ENCODE data around the gene TBC1D22A. TPM values are rescaled to one million over a fixed set of nuclear protein-coding genes. Genes with fewer than 3 reads are reported as not detected.

Gene TBC1D22A
- total and polyA plus RNA-seq, 2 donors (not counting 3 experiments of a cell fraction or from before 2014, with no cell fraction given) = 26.1 to 32.4 TPM

- Histone ChIP-seq H3K36me3 (ENCODE audit: control insufficient read depth in 2 of 2, extremely low read depth in 1 of 2, insufficient read depth in 2 of 2, low read length in 2 of 2) (peaks cover 0 to 5% of the 10 kb centered on the region in 2 experiments), H3K4me1 (ENCODE audit: control insufficient read depth, extremely low read depth, insufficient read depth, low read length) (no peaks in the 10 kb centered on the region), H3K4me3 (replicated peaks in 1 of 3; ENCODE audit: insufficient read depth in 1 of 3, low read depth in 1 of 3, low read length in 3 of 3) (no peak overlapping the region), H3K9ac (replicated peaks; ENCODE audit: extremely low read depth, insufficient read depth, low read length) (no peak overlapping the region), H4K20me1 (replicated peaks; ENCODE audit: control insufficient read depth, extremely low read depth, insufficient read depth, low read length) (no peaks in the 10 kb centered on the region), H3K4me2 (ENCODE audit: insufficient read depth, low read length) (no peak overlapping the region), H3K27me3 (ENCODE audit: control insufficient read depth in 2 of 2, insufficient read depth in 2 of 2, low read length in 2 of 2) (no peaks in the 10 kb centered on the region), H2AFZ (ENCODE audit: low read depth, low read length) (no peak overlapping the region), H3K9me1 (replicated peaks; ENCODE audit: control insufficient read depth, extremely low read depth, insufficient read depth, low read length) (no peaks in the 10 kb centered on the region), H3K9me3 (replicated peaks; ENCODE audit: control insufficient read depth, insufficient read depth, low read length) (no peaks in the 10 kb centered on the region), H3K27ac (ENCODE audit: insufficient read depth, low read depth, low read length) (no peak overlapping the region), H3K79me2 (ENCODE audit: control insufficient read depth, insufficient read depth, low read length) (no peaks in the 10 kb centered on the region)
- FAIRE-seq = no peak
- CTCF ChIA-PET = no interaction called here
- BruUV-seq (replicated peaks) = no TSS peak
- POLR2A ChIA-PET = no interaction called here
- TF ChIP-seq FOS (IDR thresholded peaks at IDR 0.05; ENCODE audit: borderline replicate concordance, insufficient read depth, low read length) (no peak), MAX (IDR thresholded peaks at IDR 0.05; ENCODE audit: insufficient read depth, insufficient read length) (no peak), JUN (IDR thresholded peaks at IDR 0.05; ENCODE audit: borderline replicate concordance, insufficient read depth, insufficient read length, low read depth) (no peak), GATA2 (IDR thresholded peaks at IDR 0.05; ENCODE audit: insufficient read depth, insufficient read length, low read depth, low read length) (no peak), POLR2AphosphoS5 (IDR thresholded peaks at IDR 0.05; ENCODE audit: insufficient read depth, low read depth, low read length) (no peak), POLR2A (IDR thresholded peaks at IDR 0.05; ENCODE audit: low read depth, low read length) (no peak), CTCF (IDR thresholded peaks at IDR 0.05; ENCODE audit: extremely low read depth in 1 of 2, insufficient read depth in 1 of 2, low read depth in 1 of 2, low read length in 2 of 2) (no peak), MYC (IDR thresholded peaks at IDR 0.05; ENCODE audit: low read depth, low read length) (no peak), EZH2 (IDR thresholded peaks at IDR 0.05; ENCODE audit: borderline replicate concordance, low read depth, low read length, severe bottlenecking) (no peak)
- DNase-seq (ENCODE audit: low read depth, low spot score) = no peak
- dilution Hi-C loops (cut with MboI; ENCODE audit: extremely low pct_ligation_motif_present, low sequenced_read_pairs) (no loop called here), intact Hi-C loops (cut with micrococcal nuclease) (no loop called here)
Observed at GRCh38 chr22:47114813-47115517, 352.5 kb downstream of the TBC1D22A start.
